ENCODE measurements around the gene STK39. TPM values are rescaled to one million over a fixed set of nuclear protein-coding genes. Genes with fewer than 3 reads are reported as not detected.

STK39 gene
- total RNA-seq, 4 donors from 2014 or later: 17.4 to 27.6 (median 20.6) TPM

GRCh38 chr2:168230389-168230788, 17.0 kb downstream of the STK39 start:
- no peak for DNase-seq
- no peak overlapping the region for H3K27ac ChIP-seq
- WGBS, 2 donors: 93 to 98% methylated on average over 5 of the region's 5 CpGs

GRCh38 chr2:168224346-168224745, 23.0 kb downstream of the STK39 start:
- Histone ChIP-seq H3K36me3 (no peaks in the 10 kb centered on the region), H3K9me3 (no peaks in the 10 kb centered on the region), H3K4me1 (peaks cover 0 to 9% (median 0%) of the 10 kb centered on the region in 3 donors), H3K27ac (no peak overlapping the region), H3K4me3 (no peak overlapping the region), H3K27me3 (no peaks in the 10 kb centered on the region)
- no peak for DNase-seq
- intact Hi-C loops (cut with DNase I): no loop called here
- no peak for TF ChIP-seq POLR2A (IDR thresholded peaks at IDR 0.05)
- TF ChIP-seq, protein P1, sequence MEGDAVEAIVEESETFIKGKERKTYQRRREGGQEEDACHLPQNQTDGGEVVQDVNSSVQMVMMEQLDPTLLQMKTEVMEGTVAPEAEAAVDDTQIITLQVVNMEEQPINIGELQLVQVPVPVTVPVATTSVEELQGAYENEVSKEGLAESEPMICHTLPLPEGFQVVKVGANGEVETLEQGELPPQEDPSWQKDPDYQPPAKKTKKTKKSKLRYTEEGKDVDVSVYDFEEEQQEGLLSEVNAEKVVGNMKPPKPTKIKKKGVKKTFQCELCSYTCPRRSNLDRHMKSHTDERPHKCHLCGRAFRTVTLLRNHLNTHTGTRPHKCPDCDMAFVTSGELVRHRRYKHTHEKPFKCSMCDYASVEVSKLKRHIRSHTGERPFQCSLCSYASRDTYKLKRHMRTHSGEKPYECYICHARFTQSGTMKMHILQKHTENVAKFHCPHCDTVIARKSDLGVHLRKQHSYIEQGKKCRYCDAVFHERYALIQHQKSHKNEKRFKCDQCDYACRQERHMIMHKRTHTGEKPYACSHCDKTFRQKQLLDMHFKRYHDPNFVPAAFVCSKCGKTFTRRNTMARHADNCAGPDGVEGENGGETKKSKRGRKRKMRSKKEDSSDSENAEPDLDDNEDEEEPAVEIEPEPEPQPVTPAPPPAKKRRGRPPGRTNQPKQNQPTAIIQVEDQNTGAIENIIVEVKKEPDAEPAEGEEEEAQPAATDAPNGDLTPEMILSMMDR (IDR thresholded peaks at IDR 0.05): no peak
- WGBS, 2 donors: 70 to 83% methylated on average over 2 of the region's 2 CpGs

More at GRCh38 chr2:168230389-168230788, 17.0 kb downstream of the STK39 start:
- no peak overlapping the region for H3K4me3 ChIP-seq
- intact Hi-C loops (cut with DNase I): no loop called here
- peaks cover 0 to 8% (median 0%) of the 10 kb centered on the region in 3 donors for H3K36me3 ChIP-seq
- TF ChIP-seq, protein P1 (IDR thresholded peaks at IDR 0.05): no peak
- TF ChIP-seq POLR2A (IDR thresholded peaks at IDR 0.05): no peak
- no peaks in the 10 kb centered on the region for H3K27me3 ChIP-seq
- H3K4me1 ChIP-seq: peaks cover 0 to 21% (median 0%) of the 10 kb centered on the region in 3 donors
- no peaks in the 10 kb centered on the region for H3K9me3 ChIP-seq

GRCh38 chr2:168222088-168222487, 25.3 kb downstream of the STK39 start:
- no peaks in the 10 kb centered on the region for H3K9me3 ChIP-seq
- TF ChIP-seq POLR2A (IDR thresholded peaks at IDR 0.05): no peak
- TF ChIP-seq, protein P1 (IDR thresholded peaks at IDR 0.05): no peak
- H3K36me3 ChIP-seq: no peaks in the 10 kb centered on the region
- intact Hi-C loops (cut with DNase I): no loop called here
- no peak overlapping the region for H3K4me3 ChIP-seq
- WGBS, 2 donors: 80 to 94% methylated on average over 3 of the region's 3 CpGs
- DNase-seq: no peak
- H3K4me1 ChIP-seq: peaks cover 0 to 10% (median 0%) of the 10 kb centered on the region in 3 donors
- no peaks in the 10 kb centered on the region for H3K27me3 ChIP-seq
- H3K27ac ChIP-seq: no peak overlapping the region

DNA sequence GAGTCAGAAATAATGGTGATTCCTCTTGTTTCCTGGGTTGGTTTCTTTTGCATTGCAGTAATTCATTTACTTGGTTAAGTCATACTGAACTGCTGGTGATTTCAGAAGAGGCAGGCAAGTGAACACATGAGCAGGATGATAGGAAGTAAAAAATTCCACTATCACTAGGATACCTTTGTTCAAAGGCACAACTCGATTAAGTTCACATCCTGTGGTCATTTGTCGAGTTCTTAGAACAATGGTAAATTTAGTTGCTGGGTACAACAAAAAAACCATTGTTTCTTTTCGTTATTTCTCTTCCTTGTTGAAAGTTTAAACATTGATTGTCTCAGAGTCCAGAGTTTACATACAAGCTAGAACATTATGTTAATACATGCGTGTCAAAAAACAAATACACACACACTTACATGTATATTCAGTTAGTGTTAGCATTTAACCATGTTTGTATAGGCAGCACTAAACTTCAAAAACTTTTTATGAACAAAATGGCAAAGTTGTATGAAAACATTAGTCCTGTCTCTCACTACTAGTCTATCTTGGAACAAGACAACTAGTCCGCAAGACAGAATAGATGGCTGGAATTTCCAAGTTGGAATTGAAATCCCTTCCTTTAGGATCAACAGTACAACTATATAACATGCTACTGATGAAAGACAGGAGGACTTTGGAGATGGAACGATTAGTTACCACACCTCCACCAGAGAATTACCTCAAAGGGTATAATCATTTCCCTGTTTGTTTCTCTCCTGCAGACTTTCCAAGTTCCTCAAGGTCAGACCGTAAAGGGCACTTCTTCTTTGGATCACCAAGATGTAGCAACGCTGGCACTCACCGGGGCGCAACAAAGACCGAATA, 26.2 kb downstream of the STK39 start:
- no peak for DNase-seq
- Histone ChIP-seq H3K36me3 (no peaks in the 10 kb centered on the region), H3K9me3 (no peaks in the 10 kb centered on the region), H3K27ac (no peak overlapping the region), H3K27me3 (no peaks in the 10 kb centered on the region), H3K4me1 (peaks cover 0 to 19% (median 0%) of the 10 kb centered on the region in 3 donors), H3K4me3 (no peak overlapping the region)
- intact Hi-C loops (cut with DNase I): no loop called here
- TF ChIP-seq, protein P1 (IDR thresholded peaks at IDR 0.05): no peak
- no peak for TF ChIP-seq POLR2A (IDR thresholded peaks at IDR 0.05)
- 76 to 79% methylated on average over 11 of the region's 11 CpGs for WGBS, 2 donors

DNA sequence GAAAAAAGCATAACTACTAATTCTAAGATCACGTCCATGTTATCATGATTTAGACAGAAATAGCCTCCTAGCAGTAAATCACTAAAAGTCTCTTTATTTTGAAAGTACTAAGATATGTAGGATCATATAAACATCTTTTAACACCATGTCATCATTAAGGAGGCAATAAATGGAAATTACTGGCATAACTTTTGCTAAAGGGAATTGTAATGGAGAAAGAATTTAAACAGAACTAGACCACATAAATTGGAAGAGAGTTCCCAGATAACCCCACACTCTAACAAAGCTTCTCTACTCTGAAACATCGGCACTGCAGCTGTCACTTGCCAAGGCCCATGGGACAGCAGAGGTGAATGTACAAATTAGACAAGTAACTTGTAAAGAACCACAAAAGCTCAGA, 29.5 kb downstream of the STK39 start:
- no peaks in the 10 kb centered on the region for H3K36me3 ChIP-seq
- WGBS, 2 donors: 53 to 69% methylated on average over 2 of the region's 2 CpGs
- peaks cover 0 to 15% (median 0%) of the 10 kb centered on the region in 3 donors for H3K4me1 ChIP-seq
- no peaks in the 10 kb centered on the region for H3K27me3 ChIP-seq
- no peak overlapping the region for H3K4me3 ChIP-seq
- intact Hi-C loops (cut with DNase I): no loop called here
- no peak for DNase-seq
- TF ChIP-seq POLR2A (IDR thresholded peaks at IDR 0.05): no peak
- TF ChIP-seq, protein P1 (IDR thresholded peaks at IDR 0.05): no peak
- no peak overlapping the region for H3K27ac ChIP-seq
- H3K9me3 ChIP-seq: no peaks in the 10 kb centered on the region
